B cell (primary cell): ENCODE results near the gene WDR90. TPM values are rescaled to one million over a fixed set of nuclear protein-coding genes. Genes with fewer than 3 reads are reported as not detected.
A peak's percentile ranks its signal among the peaks of the same experiment; 100 is the strongest.

Experiments used
- ATAC-seq: fragments of 200-7000 bp; cut with Tn5 transposase; one replicate; pipeline ENCODE4 v1.10.0; 2021; ENCODE audit warnings: low read depth, mild to moderate bottlenecking, moderate number of reproducible peaks, moderate library complexity
- CTCF ChIA-PET: fragments of 350-600 bp; sonication (Branson Sonifier 250); formaldehyde crosslinking; loops from one replicate; lab custom pipeline; 2021; ENCODE audit warnings: antibody characterized with exemption, inconsistent platforms; lab: Charles Lee
- POLR2A ChIA-PET: fragments of 350-600 bp; sonication (Branson Sonifier 250); formaldehyde crosslinking; loops from one replicate; lab custom pipeline; 2021; ENCODE audit warnings: antibody characterized with exemption; lab: Charles Lee
- DNase-seq: peaks from one replicate; pipeline ENCODE4 v3.0.0; 2013
- H2AFZ ChIP-seq: 2 replicates; pipeline ENCODE4 v1.6.1; 2012; ENCODE audit warnings: mild to moderate bottlenecking, low read depth, low read length; ENCODE audit not compliant: insufficient read depth, poor library complexity, severe bottlenecking
- H3K27ac ChIP-seq, 2 donors: 1 replicate in 1 of 2; 2 replicates in 1 of 2; pipeline ENCODE4 v1.5.1; 2012 to 2013; ENCODE audit warnings: low read length in 2 of 2, mild to moderate bottlenecking in 2 of 2, moderate library complexity in 1 of 2
- H3K27me3 ChIP-seq, 4 experiments: fragments of 200-600 bp in 1 of 4; sonication (generic) in 1 of 4; replicated peaks in 1 of 4; 1 replicate in 2 of 4; 2 replicates in 2 of 4; pipeline versions ENCODE4 v1.6.1 to v1.7.0; 2013 to 2016; ENCODE audit warnings: low read length in 3 of 4, mild to moderate bottlenecking in 2 of 4, mixed read lengths in 1 of 4, moderate library complexity in 1 of 4; ENCODE audit not compliant: insufficient read depth in 4 of 4, control insufficient read depth in 3 of 4; ENCODE audit errors: control extremely low read depth in 1 of 4
- H3K36me3 ChIP-seq, 2 experiments: replicated peaks in 1 of 2; 1 replicate in 1 of 2; 2 replicates in 1 of 2; pipeline versions ENCODE4 v1.6.1 to v1.7.1; 2013; ENCODE audit warnings: low read length in 1 of 2; ENCODE audit not compliant: insufficient read depth in 2 of 2, control insufficient read depth in 1 of 2; ENCODE audit errors: control extremely low read depth in 1 of 2, extremely low read depth in 1 of 2
- H3K4me1 ChIP-seq, 2 donors: fragments of 200-600 bp in 1 of 2; sonication (generic) in 1 of 2; 1 replicate in 1 of 2; 2 replicates in 1 of 2; pipeline versions ENCODE4 v1.5.1 to v1.6.1; 2013 to 2017; ENCODE audit warnings: low read length in 2 of 2; ENCODE audit not compliant: control insufficient read depth in 2 of 2, insufficient read depth in 2 of 2
- H3K4me2 ChIP-seq: replicated peaks from 2 replicates; pipeline ENCODE3; 2012; ENCODE audit warnings: mild to moderate bottlenecking, low read depth, low read length; ENCODE audit not compliant: poor library complexity, severe bottlenecking
- H3K4me3 ChIP-seq, 5 experiments: fragments of 200-600 bp in 1 of 5; sonication (generic) in 1 of 5; 1 replicate in 3 of 5; 2 replicates in 2 of 5; pipeline versions ENCODE4 v1.5.1 to v1.7.0; 2011 to 2016; ENCODE audit warnings: low read length in 4 of 5, mild to moderate bottlenecking in 4 of 5, low read depth in 2 of 5, control low read depth in 1 of 5, moderate library complexity in 1 of 5; ENCODE audit not compliant: insufficient read depth in 1 of 5; ENCODE audit errors: control extremely low read depth in 1 of 5, extremely low read depth in 1 of 5
- H3K79me2 ChIP-seq: fragments of 200-600 bp; sonication (generic); one replicate; pipeline ENCODE4 v1.6.0; 2016; ENCODE audit warnings: low read length; ENCODE audit not compliant: control insufficient read depth, insufficient read depth
- H3K9ac ChIP-seq: fragments of 200-600 bp; sonication (generic); 2 replicates; pipeline ENCODE4 v1.6.1; 2017; ENCODE audit warnings: mild to moderate bottlenecking, low read length, moderate library complexity
- H3K9me3 ChIP-seq, 3 donors: one replicate each; pipeline versions ENCODE4 v1.6.1 to v1.7.1; 2013; ENCODE audit warnings: low read length in 2 of 3; ENCODE audit not compliant: control insufficient read depth in 2 of 3, insufficient read depth in 1 of 3; ENCODE audit errors: control extremely low read depth in 1 of 3
- H4K20me1 ChIP-seq: 2 replicates; pipeline ENCODE4 v1.6.0; 2012; ENCODE audit warnings: mild to moderate bottlenecking, low read length; ENCODE audit not compliant: insufficient read depth, control insufficient read depth, poor library complexity, severe bottlenecking
- H3K27ac Mint-ChIP-seq: one replicate; pipeline ENCODE4 v1.8.0; 2021; ENCODE audit warnings: mixed read lengths
- H3K27me3 Mint-ChIP-seq: one replicate; pipeline ENCODE4 v1.8.0; 2021; ENCODE audit warnings: mixed read lengths
- H3K4me1 Mint-ChIP-seq: one replicate; pipeline ENCODE4 v1.8.0; 2021; ENCODE audit warnings: mixed read lengths
- H3K4me3 Mint-ChIP-seq: one replicate; pipeline ENCODE4 v1.8.0; 2021; ENCODE audit warnings: mixed read lengths
- H3K9me3 Mint-ChIP-seq: one replicate; pipeline ENCODE4 v1.8.0; 2022; ENCODE audit warnings: mixed read lengths; ENCODE audit not compliant: insufficient read depth
- CTCF ChIP-seq: fragments of 200-600 bp; IDR thresholded peaks from one replicate; pipeline ENCODE4 v1.8.0; 2022; ENCODE audit warnings: antibody characterized with exemption, mild to moderate bottlenecking
- EZH2 ChIP-seq: IDR thresholded peaks from 2 replicates; pipeline ENCODE4 v1.6.1; 2012; ENCODE audit warnings: borderline replicate concordance, low read depth, mild to moderate bottlenecking, moderate library complexity, low read length; ENCODE audit not compliant: insufficient read depth, poor library complexity, severe bottlenecking
- WGBS: methylation state at CpG from one replicate; pipeline ENCODE4 v1.1.5; 2013; ENCODE audit warnings: missing lambda C conversion rate; ENCODE audit not compliant: insufficient coverage; 5-methylcytosine and 5-hydroxymethylcytosine counted together
- intact Hi-C: fragments of 100-400 bp; cut with micrococcal nuclease; formaldehyde crosslinking; loops from one replicate; pipeline ENCODE4 v1.10.0; 2022
- polyA plus RNA-seq: library from polyadenylated mRNA; depleted of rRNA; stranded (reverse); fragments of >200 nt; gene quantifications from 2 replicates; pipeline ENCODE4 v1.2.3, GENCODE V29; 2012
- total RNA-seq, 2 donors: library from RNA; stranded (reverse); fragments of 120-200 nt in 1 of 2; gene quantifications; 1 replicate in 1 of 2; 2 replicates in 1 of 2; pipeline versions ENCODE4 v1.2.3 to v1.2.4, GENCODE V29; 2013 to 2022

The WDR90 gene
- total and polyA plus RNA-seq, 2 donors (not counting 1 experiment from before 2014, with no cell fraction given): 23.1 to 34.7 TPM

DNA sequence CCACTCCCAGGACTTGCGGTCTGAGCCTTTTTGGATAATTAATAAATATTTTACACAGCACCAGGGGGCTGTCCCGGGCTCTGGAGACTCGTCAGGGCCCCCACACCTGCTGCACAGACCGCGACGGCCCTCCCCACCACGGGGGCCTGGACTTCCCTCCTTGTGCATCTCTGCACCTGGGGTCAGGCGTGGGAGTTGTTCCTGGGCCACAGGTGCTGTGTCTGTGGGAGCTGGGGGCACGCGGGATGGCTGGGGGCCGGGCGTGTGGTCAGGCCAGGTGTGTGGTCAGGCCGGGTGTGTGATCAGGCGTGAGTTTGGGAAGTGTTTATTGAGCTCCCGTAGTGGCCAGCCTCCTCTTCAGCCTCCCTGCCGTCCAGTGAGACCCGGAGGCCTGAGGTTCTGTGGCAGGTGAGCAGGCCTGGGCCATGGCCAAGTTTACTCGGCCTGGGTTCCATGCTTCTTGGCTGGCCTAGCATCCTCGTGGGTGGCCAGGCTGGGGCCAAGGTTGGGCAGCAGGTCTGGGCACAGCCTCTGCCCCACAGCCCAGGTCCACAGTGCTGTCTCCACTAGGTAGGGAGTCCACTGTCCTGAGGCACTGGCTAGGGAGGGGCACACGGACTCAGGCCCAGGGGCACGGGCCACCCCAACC lies 29.2 kb downstream of the WDR90 start:
- Histone ChIP-seq H2AFZ (no peak overlapping the region), H3K27me3 (peaks cover 0 to 25% (median 11%) of the 10 kb centered on the region in 4 experiments), H3K79me2 (peaks cover 26% of the 10 kb centered on the region), H3K36me3 (peaks cover 0 to 17% of the 10 kb centered on the region in 2 experiments), H3K4me1 (peaks cover 25 to 56% of the 10 kb centered on the region in 2 donors), H4K20me1 (peaks cover 27% of the 10 kb centered on the region), H3K27ac (no peak overlapping the region), H3K9ac (no peak overlapping the region), H3K4me3 (no peak overlapping the region), H3K9me3 (peaks cover 0 to 7% (median 0%) of the 10 kb centered on the region in 3 donors), H3K4me2 (no peak overlapping the region)
- DNase-seq (no peak), ATAC-seq (no peak)
- 69% methylated on average over 19 of the region's 21 CpGs for WGBS
- peaks cover 6% of the 10 kb centered on the region for H3K27me3 Mint-ChIP-seq
- intact Hi-C loops: loop anchor here (2.0 to 5.0 kb wide), 2 partner anchors 90 to 999 kb away; partner anchors contain the start of gene JPT2
- ChIA-PET CTCF (no interaction called here), POLR2A (no interaction called here)
- no peak overlapping the region for H3K27ac Mint-ChIP-seq
- no peaks in the 10 kb centered on the region for H3K9me3 Mint-ChIP-seq
- peaks cover 40% of the 10 kb centered on the region for H3K4me1 Mint-ChIP-seq
- H3K4me3 Mint-ChIP-seq: peak overlapping the region; percentile 88
- no peak for TF ChIP-seq EZH2
- TF ChIP-seq CTCF: no peak
